Panc1 (cell line): Measurements from ENCODE around the gene FBXO15. TPM values are rescaled to one million over a fixed set of nuclear protein-coding genes. Genes with fewer than 3 reads are reported as not detected.

Experiments used
- ATAC-seq: fragments of 200-7000 bp; cut with Tn5 transposase; 2 replicates; pipeline ENCODE4 v1.9.1; 2020; ENCODE audit warnings: mild to moderate bottlenecking, moderate library complexity
- BruUV-seq: library from RNA; stranded (reverse); fragments of 400-500 nt; replicated peaks from 2 replicates; lab custom pipeline; 2021; lab: Mats Ljungman, UMichigan
- CTCF ChIA-PET: fragments of 300-600 bp; sonication (Branson Sonifier 250); formaldehyde crosslinking; loops from one replicate; lab custom pipeline; 2022; ENCODE audit warnings: antibody characterized with exemption; lab: Charles Lee
- POLR2A ChIA-PET: fragments of 300-600 bp; sonication (Branson Sonifier 250); formaldehyde crosslinking; loops from one replicate; lab custom pipeline; 2022; ENCODE audit warnings: antibody characterized with exemption; lab: Charles Lee
- DNase-seq: peaks from one replicate; pipeline ENCODE4 v3.0.0-alpha.2; 2010; ENCODE audit warnings: low read depth, low spot score
- H3K27ac ChIP-seq: 2 replicates; pipeline ENCODE4 v1.5.1; 2011; ENCODE audit warnings: mild to moderate bottlenecking, low read length, inconsistent platforms
- H3K27me3 ChIP-seq: fragments of 200-500 bp; sonication (Bioruptor generic); 2 replicates; pipeline ENCODE4 v1.6.0; 2014; ENCODE audit warnings: low read length, inconsistent platforms; ENCODE audit not compliant: control insufficient read depth, insufficient read depth
- H3K36me3 ChIP-seq: fragments of 200-500 bp; sonication (Bioruptor generic); 2 replicates; pipeline ENCODE4 v1.5.1; 2014; ENCODE audit warnings: inconsistent platforms, mild to moderate bottlenecking, low read length, moderate library complexity; ENCODE audit not compliant: control insufficient read depth, insufficient read depth
- H3K4me1 ChIP-seq: 2 replicates; pipeline ENCODE4 v1.5.1; 2011; ENCODE audit warnings: inconsistent platforms, mild to moderate bottlenecking, low read length, moderate library complexity; ENCODE audit not compliant: control insufficient read depth, insufficient read depth
- H3K4me3 ChIP-seq, 2 experiments: 2 replicates each; pipeline ENCODE4 v1.5.1; 2011 to 2012; ENCODE audit warnings: low read depth in 2 of 2, low read length in 2 of 2, mild to moderate bottlenecking in 2 of 2, inconsistent platforms in 1 of 2, moderate library complexity in 1 of 2
- H3K9me3 ChIP-seq: fragments of 200-500 bp; sonication (Bioruptor generic); 2 replicates; pipeline ENCODE4 v1.5.1; 2014; ENCODE audit warnings: low read depth, mild to moderate bottlenecking, inconsistent platforms, low read length, moderate library complexity; ENCODE audit not compliant: control insufficient read depth, insufficient read depth
- CTCF ChIP-seq: fragments of 450-650 bp; IDR thresholded peaks from 2 replicates; pipeline ENCODE4 v1.5.1; 2017; ENCODE audit warnings: mild to moderate bottlenecking
- POLR2AphosphoS5 ChIP-seq: IDR thresholded peaks from 2 replicates; pipeline ENCODE4 v1.6.1; 2012; ENCODE audit warnings: mild to moderate bottlenecking, low read depth, low read length, moderate library complexity
- REST ChIP-seq, 2 experiments: IDR thresholded peaks; 2 replicates each; pipeline ENCODE4 v1.6.1; 2011 to 2012; ENCODE audit warnings: low read depth in 2 of 2, control low read depth in 1 of 2, low read length in 1 of 2, mild to moderate bottlenecking in 1 of 2, moderate library complexity in 1 of 2; ENCODE audit not compliant: insufficient read depth in 1 of 2
- SIN3A ChIP-seq: IDR thresholded peaks from 2 replicates; pipeline ENCODE4 v1.6.1; 2012; ENCODE audit warnings: low read depth, mild to moderate bottlenecking, low read length, moderate library complexity, borderline replicate concordance; ENCODE audit not compliant: insufficient read depth
- TCF7L2 ChIP-seq: IDR thresholded peaks from 2 replicates; pipeline ENCODE4 v1.6.1; 2011; ENCODE audit warnings: mild to moderate bottlenecking, low read depth, low read length, inconsistent platforms
- in situ Hi-C: cut with HindIII; loops from 2 replicates; pipeline ENCODE4 v1.10.0; 2016; ENCODE audit warnings: low sequenced_read_pairs, low pct_unique_long_range_greater_than_20kb
- intact Hi-C: fragments of 100-400 bp; cut with micrococcal nuclease; formaldehyde crosslinking; loops from one replicate; pipeline ENCODE4 v1.10.0; 2022; ENCODE audit not compliant: unreplicated experiment
- total RNA-seq: library from RNA; stranded (reverse); gene quantifications from one replicate; pipeline ENCODE4 v1.2.1, GENCODE V29; 2021; ENCODE audit not compliant: unreplicated experiment

FBXO15 gene
- total RNA-seq, 1 experiment from 2014 or later, result 1.9 TPM

GRCh38 chr18:74073957-74074667 lies 73.5 kb downstream of the FBXO15 start:
- intact Hi-C loops, result no loop called here
- CTCF ChIA-PET, result interaction anchor here (0.6 kb wide), 1 partner anchor 9 kb away, joined by 3 read pairs; no protein-coding TSS in a partner anchor
- Histone ChIP-seq H3K4me3 (no peak overlapping the region), H3K36me3 (no peaks in the 10 kb centered on the region), H3K9me3 (no peaks in the 10 kb centered on the region), H3K4me1 (no peaks in the 10 kb centered on the region), H3K27me3 (peaks cover 21% of the 10 kb centered on the region), H3K27ac (no peak overlapping the region)
- no peak for ATAC-seq
- TF ChIP-seq CTCF, result no peak
- no peak for TF ChIP-seq TCF7L2
- no peak for TF ChIP-seq POLR2AphosphoS5
- TF ChIP-seq SIN3A, result no peak
- no peak for TF ChIP-seq REST (IDR thresholded peaks at IDR 0.05; ENCODE audit: insufficient read depth in 1 of 2, low read depth in 2 of 2, low read length in 1 of 2)
- POLR2A ChIA-PET, result no interaction called here
- in situ Hi-C loops, result no loop called here
- DNase-seq, result no peak
- no TSS peak for BruUV-seq

- Histone ChIP-seq H3K4me1 (no peaks in the 10 kb centered on the region), H3K4me3 (no peak overlapping the region), H3K27me3 (peaks cover 31% of the 10 kb centered on the region), H3K9me3 (no peaks in the 10 kb centered on the region), H3K27ac (no peak overlapping the region), H3K36me3 (no peaks in the 10 kb centered on the region)
- no TSS peak for BruUV-seq
- DNase-seq (no peak), ATAC-seq (no peak)
- in situ Hi-C loops, result no loop called here
- ChIA-PET CTCF (no interaction called here), POLR2A (no interaction called here)
- TF ChIP-seq REST (IDR thresholded peaks at IDR 0.05; ENCODE audit: insufficient read depth in 1 of 2, low read depth in 2 of 2, low read length in 1 of 2) (no peak), SIN3A (no peak), TCF7L2 (no peak), CTCF (no peak), POLR2AphosphoS5 (no peak)
- intact Hi-C loops, result no loop called here
These were observed 78.2 kb downstream of the FBXO15 start for GRCh38 chr18:74069178-74070050.
